GM19238 (cell line): Measurements from ENCODE around the gene CACNA1C.

ENCODE experiments used
- DNase-seq: peaks from one replicate; pipeline ENCODE4 v3.0.0; 2011; ENCODE audit warnings: low spot score; ENCODE audit not compliant: insufficient read length

CACNA1C gene

GRCh38 chr12:2034633-2035430, 18.0 kb upstream of the CACNA1C start:
- DNase-seq, result peak; percentile 88

DNA sequence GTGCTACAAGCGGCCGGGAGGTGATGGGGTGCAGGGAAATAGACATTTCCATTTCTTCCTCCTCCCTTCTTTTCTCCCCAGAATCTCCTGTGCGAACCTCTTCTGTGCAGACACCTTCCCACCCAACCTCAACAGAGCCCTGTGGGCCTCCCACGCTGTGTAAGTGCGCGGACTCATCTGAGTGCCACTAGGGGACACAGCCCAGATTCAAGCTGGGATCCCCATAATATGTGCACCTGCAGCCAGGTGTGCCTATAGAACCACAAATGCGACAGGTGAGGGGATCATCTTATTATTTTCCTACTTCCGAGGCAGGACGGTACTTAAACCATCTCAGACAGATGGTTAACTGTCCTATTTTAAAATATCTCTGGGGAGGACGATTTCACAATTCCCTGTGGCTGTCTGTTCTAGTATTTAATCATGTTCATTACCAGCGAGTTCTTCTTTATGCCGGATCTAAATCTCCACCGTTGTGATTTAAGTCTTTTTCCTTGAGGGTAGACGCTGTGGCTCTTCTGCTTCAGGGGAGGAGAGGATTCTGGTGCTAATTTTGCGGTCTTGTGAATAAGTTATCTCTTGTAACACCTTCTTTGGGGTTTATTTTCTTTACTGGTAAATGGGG, 17.2 kb upstream of the CACNA1C start:
- DNase-seq, result no peak

GRCh38 chr12:2039034-2039433, 13.8 kb upstream of the CACNA1C start:
- no peak for DNase-seq

- DNase-seq, result no peak
Observed at GRCh38 chr12:2043054-2043453, 9.7 kb upstream of the CACNA1C start.

DNA sequence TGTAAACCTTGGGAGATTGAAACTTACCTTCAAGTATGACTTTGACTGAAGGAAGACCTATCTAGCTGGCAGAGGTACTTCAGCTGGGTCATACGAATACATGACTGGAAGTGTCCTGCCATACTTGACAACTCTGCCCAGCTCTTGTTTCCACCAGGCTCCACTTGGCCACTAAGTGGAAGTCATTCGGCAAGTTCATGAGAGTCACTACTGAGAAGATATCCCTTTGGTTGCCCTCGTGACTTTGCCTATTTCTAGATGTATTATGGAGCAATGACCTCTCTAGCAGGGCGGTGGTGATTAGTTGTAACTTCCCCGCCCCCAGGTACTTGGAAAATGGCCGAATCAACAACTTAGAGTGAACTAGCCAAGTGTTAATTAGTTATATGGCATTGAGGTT, 8.6 kb upstream of the CACNA1C start:
- DNase-seq, result no peak

DNA sequence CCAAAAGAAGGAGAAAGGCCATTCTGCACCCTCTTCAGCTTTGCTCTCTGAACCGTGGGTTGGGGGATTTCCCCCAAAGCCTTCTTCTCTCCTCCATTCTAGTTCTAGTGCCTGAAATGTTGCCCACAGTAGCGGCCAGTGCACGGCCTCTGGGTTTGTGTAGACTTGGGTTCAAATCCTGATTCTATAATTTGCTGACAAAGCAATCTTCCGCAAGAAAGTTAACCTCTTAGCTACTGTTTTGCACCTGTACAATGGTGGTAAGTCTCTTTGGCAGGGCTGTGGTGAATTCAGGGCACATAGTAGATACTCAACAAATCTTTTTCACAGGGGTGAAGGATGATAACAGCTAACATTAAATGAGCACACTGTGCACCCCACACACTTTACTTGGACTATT, 5.8 kb upstream of the CACNA1C start:
- no peak for DNase-seq

DNA sequence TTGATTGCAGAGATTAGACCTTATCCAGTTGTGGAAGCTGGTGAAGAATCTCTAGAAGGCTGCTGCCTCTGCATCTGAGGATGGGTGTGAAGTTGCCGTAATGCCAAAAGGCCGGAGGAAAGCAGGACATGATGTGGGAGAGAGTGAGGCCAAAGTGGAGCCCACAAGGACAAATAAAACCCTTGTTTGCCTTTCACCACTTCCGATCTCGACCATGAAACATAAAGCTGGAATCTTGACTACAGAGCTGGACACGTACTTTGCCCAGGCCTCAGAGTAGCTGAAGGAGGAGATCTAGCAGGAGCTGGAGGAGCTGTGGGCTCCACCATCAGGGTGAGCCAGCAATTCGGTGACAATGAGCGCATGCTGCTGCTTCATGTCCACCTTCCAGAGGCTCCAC, 5.0 kb upstream of the CACNA1C start:
- DNase-seq, result no peak

DNA sequence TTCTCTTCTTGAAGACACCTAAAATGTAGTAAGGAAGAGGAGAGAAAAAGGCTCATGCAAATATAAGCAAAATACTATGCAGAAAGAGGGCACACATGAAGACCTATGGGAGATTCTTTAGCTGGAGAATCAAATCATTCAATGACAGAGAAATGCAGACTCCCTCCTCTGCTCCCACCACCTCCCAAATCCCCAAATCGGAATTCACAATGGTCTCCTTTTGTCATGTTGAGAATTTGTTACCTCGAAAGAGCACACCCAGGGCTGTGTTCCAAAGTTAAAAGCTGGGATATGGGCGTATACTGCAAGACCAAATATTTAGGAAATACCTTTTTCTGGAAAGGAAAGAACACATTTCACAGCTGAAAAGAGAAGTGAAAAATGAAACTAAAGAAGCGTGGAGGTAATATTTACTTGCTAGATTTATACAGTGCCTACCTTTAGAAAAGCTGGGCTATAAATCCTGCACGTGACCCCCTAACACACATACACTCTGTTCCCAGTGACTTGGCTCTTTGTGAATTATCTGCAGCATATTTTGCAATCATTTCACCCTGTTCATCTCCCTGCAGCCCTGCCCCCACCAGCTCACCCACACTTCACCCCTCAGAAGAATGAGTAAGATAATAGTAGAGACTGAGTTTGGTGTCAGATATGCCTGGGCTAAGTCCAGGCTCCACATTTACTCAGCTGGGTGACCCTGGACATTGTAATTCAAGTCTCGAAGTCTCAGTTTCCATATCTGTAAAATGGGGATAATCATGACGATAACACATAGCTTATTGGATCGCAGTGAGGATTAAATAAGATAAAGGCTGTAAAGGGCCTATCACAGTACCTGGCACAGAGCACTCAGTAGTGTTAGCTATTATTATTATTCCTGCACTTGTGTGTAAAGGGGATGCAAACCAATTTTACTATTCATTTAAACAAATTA, 2.9 kb upstream of the CACNA1C start:
- DNase-seq, result no peak

DNA sequence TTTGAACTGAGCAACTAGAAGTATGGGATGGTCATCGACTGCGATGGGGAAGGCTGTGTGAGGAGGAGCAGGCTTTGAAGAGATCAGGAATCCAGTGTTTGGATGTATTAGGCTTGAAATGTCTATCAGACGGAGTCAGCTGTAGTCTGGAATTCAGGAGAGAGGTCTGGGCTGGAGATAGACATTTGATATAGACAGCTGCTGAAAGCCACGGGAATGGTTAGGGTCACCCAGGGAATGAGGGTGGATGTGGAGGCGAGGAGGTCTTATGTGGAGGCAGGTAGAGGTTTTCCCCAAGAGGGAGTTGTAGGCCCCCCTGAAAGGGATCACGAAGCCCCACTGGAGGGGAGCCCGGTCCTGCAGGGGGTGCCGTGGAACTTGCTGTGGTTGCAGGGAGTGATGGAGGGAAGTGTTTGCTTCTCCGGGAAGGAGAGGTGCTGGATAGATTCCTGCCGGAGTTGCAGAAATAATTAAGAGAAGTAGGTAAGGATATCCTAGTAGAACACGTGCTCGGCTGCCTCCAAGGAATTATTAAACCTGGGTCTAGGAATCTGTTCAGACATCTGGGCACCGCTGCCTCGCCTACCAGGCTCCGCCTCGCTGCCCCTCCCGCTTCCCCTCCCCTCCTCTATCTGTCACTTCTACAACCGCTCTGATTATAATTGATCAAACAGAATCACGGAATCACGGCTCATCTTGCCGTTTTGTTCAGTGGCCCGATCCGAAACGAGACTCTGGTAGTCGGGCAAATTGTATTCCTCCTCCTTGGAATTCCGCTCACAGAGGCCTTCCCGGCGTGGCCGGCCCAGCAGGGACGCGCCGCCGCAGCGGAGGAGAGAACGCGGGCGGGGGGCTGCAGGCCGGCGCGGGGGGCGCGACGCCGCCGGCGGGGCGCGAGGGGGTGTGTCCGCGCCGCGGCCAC, 826 bp upstream of the CACNA1C start:
- no peak for DNase-seq

GRCh38 chr12:2053691-2054090, 904 bp downstream of the CACNA1C start:
- DNase-seq, result no peak

- DNase-seq, result no peak
Observed at GRCh38 chr12:2054091-2055018, 1.6 kb downstream of the CACNA1C start.

GRCh38 chr12:2057041-2057794, 4.4 kb downstream of the CACNA1C start:
- no peak for DNase-seq

GRCh38 chr12:2057795-2058408, 5.1 kb downstream of the CACNA1C start:
- DNase-seq, result no peak

- DNase-seq, result no peak
Observed at GRCh38 chr12:2058837-2059236, 6.0 kb downstream of the CACNA1C start.

DNA sequence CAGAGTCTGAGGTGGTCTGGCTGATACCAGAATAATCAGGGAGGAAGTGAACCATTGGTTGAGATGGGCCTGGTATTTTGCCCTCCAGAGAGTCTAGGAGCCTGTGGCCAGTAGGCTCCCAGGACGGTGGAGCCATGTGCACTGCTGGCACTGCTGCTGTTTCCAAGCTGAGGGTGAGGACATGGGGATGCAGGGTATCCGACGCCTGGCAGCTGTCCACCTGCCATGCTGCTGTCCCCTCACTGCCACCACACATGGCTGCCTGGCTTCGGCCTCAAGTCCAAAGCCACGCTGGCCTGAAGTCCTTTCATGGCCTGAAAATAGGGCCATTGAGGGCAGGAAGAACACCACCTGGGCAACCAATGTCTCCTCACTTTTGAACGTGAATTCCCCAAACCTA, 8.6 kb downstream of the CACNA1C start:
- no peak for DNase-seq

- DNase-seq, result peak; percentile 42
Observed at GRCh38 chr12:2064071-2064507, 11.3 kb downstream of the CACNA1C start.

DNA sequence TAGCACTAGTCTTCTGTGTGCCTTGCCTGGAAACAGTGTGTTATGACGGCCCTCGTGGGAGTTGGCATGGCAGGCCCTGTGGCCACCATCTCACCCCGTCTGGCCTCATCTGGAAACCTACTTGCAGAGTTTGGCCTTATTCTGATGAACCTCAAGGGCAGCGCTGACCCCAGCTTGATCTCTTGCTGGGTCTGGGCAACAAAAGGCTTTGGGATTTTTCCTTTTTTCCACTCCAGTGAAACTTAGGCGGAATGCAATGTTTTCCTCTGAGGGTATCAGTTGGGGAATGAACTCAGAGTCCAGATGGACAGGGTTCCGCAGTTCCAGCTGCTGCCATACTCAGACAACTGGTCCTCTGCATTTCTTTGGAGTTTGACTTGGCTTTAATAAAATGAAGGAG, 15.9 kb downstream of the CACNA1C start:
- DNase-seq, result no peak

GRCh38 chr12:2070440-2071045, 17.8 kb downstream of the CACNA1C start:
- DNase-seq, result no peak
